Upper lobe of left lung (tissue), 6 donors: ENCODE data around the gene SENP6. TPM values are rescaled to one million over a fixed set of nuclear protein-coding genes. Genes with fewer than 3 reads are reported as not detected.
"Not testable (repeated sequence)": the region's sequence is repeated elsewhere in the genome, so short reads cannot be mapped to it uniquely, and the experiment has no call there.

Source experiments
- ATAC-seq, 2 donors: fragments of 200-7000 bp; cut with Tn5 transposase; one replicate each; pipeline ENCODE4 v1.9.1; 2022; ENCODE audit warnings: mild to moderate bottlenecking in 2 of 2, moderate library complexity in 2 of 2; ENCODE audit not compliant: low FRiP score in 2 of 2
- DNase-seq, 2 donors: peaks; one replicate each; pipeline ENCODE4 v3.0.0-alpha.2; 2019 to 2020
- H3K27ac ChIP-seq, 4 donors: fragments of 200-600 bp; sonication (generic); one replicate each; pipeline ENCODE4 v1.5.1; 2016 to 2019
- H3K27me3 ChIP-seq, 4 donors: fragments of 200-600 bp; sonication (generic); one replicate each; pipeline ENCODE4 v1.5.1; 2017 to 2019
- H3K36me3 ChIP-seq, 4 donors: fragments of 200-600 bp; sonication (generic); one replicate each; pipeline ENCODE4 v1.5.1; 2016 to 2019
- H3K4me1 ChIP-seq, 4 donors: fragments of 200-600 bp; sonication (generic); one replicate each; pipeline ENCODE4 v1.5.1; 2018 to 2019
- H3K4me3 ChIP-seq, 4 donors: fragments of 200-600 bp; sonication (generic); one replicate each; pipeline ENCODE4 v1.5.1; 2017 to 2019; ENCODE audit warnings: mild to moderate bottlenecking in 2 of 4, moderate library complexity in 1 of 4
- H3K9me3 ChIP-seq, 4 donors: fragments of 200-600 bp; sonication (generic); one replicate each; pipeline ENCODE4 v1.5.1; 2018 to 2019
- EP300 ChIP-seq, 4 donors: sonication (generic); formaldehyde crosslinking; IDR thresholded peaks; one replicate each; pipeline ENCODE4 v1.5.1; 2017; ENCODE audit warnings: antibody characterized with exemption in 4 of 4, control low read depth in 2 of 4
- POLR2A ChIP-seq, 4 donors: fragments of 450-650 bp; IDR thresholded peaks; one replicate each; pipeline ENCODE4 v1.5.1; 2016 to 2017; ENCODE audit warnings: antibody characterized with exemption in 4 of 4, mild to moderate bottlenecking in 2 of 4
- POLR2AphosphoS5 ChIP-seq, 2 donors: sonication (generic); formaldehyde crosslinking; IDR thresholded peaks; one replicate each; pipeline ENCODE4 v1.5.1; 2017; ENCODE audit warnings: antibody characterized with exemption in 2 of 2
- WGBS, 2 donors: methylation state at CpG; one replicate each; pipeline ENCODE4 v1.1.5; 2017 to 2018; 5-methylcytosine and 5-hydroxymethylcytosine counted together
- total RNA-seq, 6 donors: library from RNA; depleted of rRNA in 4 of 6; stranded (reverse); fragments of >200 nt in 4 of 6; gene quantifications; one replicate each; pipeline versions ENCODE4 v1.1.0 to v1.2.1, GENCODE V29; 2016 to 2021
- TF ChIP-seq, protein P1 (sequence below), 6 experiments: fragments of 450-650 bp in 4 of 6; fragments of 200-600 bp in 2 of 6; sonication (generic) in 2 of 6; IDR thresholded peaks; one replicate each; pipeline ENCODE4 v1.5.1; 2016 to 2019; ENCODE audit warnings: antibody characterized with exemption in 6 of 6
- donor health status: DM: no; HTN: no; CAD: no; lungs with moderate emphysema.
- donor health status: DM: no; HTN: yes; CAD: no; lungs with severe emphysema.

SENP6 gene
- total RNA-seq, 6 donors from 2014 or later = 56.4 to 199 (median 87.2) TPM

DNA sequence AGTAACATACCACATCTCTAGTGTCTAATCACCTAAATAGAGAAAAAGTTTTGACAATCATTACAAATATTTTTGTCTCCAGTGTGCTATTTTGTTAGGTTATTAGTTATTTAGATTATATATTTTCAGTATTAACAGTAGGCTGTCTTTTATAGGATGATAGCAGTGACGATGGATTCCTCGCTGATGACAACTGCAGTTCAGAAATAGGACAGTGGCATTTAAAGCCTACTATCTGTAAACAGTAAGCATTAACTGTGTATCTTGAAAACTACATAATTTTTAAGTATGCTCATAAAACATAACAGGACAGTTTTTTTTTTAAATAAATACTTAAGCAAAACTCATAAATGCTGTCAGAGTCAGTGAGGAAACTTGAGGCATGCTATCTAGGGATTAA, 109.5 kb downstream of the SENP6 start:
- H3K27me3 ChIP-seq = no peaks in the 10 kb centered on the region
- H3K9me3 ChIP-seq = no peaks in the 10 kb centered on the region
- H3K27ac ChIP-seq = no peak overlapping the region
- peaks cover 15 to 77% (median 33%) of the 10 kb centered on the region in 4 donors for H3K36me3 ChIP-seq
- no peak overlapping the region for H3K4me3 ChIP-seq
- DNase-seq (no peak), ATAC-seq (no peak)
- 95 to 96% methylated on average over 2 of the region's 2 CpGs for WGBS, 2 donors
- no peak for TF ChIP-seq EP300 (IDR thresholded peaks at IDR 0.05)
- TF ChIP-seq, protein P1, sequence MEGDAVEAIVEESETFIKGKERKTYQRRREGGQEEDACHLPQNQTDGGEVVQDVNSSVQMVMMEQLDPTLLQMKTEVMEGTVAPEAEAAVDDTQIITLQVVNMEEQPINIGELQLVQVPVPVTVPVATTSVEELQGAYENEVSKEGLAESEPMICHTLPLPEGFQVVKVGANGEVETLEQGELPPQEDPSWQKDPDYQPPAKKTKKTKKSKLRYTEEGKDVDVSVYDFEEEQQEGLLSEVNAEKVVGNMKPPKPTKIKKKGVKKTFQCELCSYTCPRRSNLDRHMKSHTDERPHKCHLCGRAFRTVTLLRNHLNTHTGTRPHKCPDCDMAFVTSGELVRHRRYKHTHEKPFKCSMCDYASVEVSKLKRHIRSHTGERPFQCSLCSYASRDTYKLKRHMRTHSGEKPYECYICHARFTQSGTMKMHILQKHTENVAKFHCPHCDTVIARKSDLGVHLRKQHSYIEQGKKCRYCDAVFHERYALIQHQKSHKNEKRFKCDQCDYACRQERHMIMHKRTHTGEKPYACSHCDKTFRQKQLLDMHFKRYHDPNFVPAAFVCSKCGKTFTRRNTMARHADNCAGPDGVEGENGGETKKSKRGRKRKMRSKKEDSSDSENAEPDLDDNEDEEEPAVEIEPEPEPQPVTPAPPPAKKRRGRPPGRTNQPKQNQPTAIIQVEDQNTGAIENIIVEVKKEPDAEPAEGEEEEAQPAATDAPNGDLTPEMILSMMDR (IDR thresholded peaks at IDR 0.05) = no peak
- TF ChIP-seq POLR2AphosphoS5 (IDR thresholded peaks at IDR 0.05) = no peak
- no peak for TF ChIP-seq POLR2A (IDR thresholded peaks at IDR 0.05)
- no peaks in the 10 kb centered on the region for H3K4me1 ChIP-seq

DNA sequence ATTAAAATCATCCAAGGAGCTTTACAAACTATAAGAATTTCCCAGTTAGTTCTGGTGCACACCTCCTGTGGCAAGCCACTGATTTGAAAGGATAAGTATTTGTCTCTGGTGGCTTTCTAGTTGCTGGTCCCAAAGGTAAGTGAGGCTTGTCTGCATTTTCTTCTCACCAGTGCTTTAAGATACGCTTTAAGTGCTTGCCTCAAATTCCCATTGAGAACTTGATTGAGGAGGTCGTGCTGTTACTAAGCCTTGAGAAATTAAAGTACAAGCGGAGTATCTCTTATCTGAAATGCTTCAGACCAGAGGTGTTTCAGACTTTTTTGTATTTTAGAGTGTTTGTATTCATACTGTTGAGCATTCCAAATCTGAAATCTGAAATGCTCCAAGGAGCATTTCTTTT, 117.5 kb downstream of the SENP6 start:
- Histone ChIP-seq H3K27me3 (no peaks in the 10 kb centered on the region), H3K9me3 (no peaks in the 10 kb centered on the region), H3K27ac (peak overlapping the region in 1 of 4 donors; percentile 23), H3K36me3 (peaks cover 0 to 28% (median 17%) of the 10 kb centered on the region in 4 donors), H3K4me3 (no peak overlapping the region), H3K4me1 (no peaks in the 10 kb centered on the region)
- 74 to 85% methylated on average over 3 of the region's 3 CpGs for WGBS, 2 donors
- TF ChIP-seq, protein P1 (IDR thresholded peaks at IDR 0.05) = no peak
- TF ChIP-seq EP300 (IDR thresholded peaks at IDR 0.05) = peak in 1 of 4 donors; percentile 18
- no peak for TF ChIP-seq POLR2A (IDR thresholded peaks at IDR 0.05)
- TF ChIP-seq POLR2AphosphoS5 (IDR thresholded peaks at IDR 0.05) = no peak
- DNase-seq = no peak
- ATAC-seq = peak; percentile 17 to 61

DNA sequence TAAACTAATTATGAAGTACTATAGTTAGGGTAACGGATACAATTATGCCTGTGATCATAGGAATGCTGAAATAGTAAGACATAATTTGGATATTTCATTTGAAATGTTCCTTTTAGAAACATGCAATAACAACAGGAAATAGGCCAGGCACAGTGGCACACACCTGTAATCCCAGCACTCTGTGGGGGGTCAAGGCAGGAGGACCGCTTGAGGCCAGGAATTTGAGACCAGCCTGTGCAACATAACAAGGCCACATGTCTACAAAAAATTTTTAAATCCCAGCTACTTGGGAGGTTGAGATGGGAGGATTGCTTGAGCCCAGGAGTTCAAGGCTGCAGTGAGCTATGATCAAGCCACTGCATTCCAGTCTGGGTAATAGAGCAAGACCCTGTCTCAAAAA, 121.7 kb downstream of the SENP6 start:
- Histone ChIP-seq H3K27me3 (no peaks in the 10 kb centered on the region), H3K9me3 (no peaks in the 10 kb centered on the region), H3K4me3 (no peak overlapping the region), H3K36me3 (no peaks in the 10 kb centered on the region), H3K4me1 (no peaks in the 10 kb centered on the region), H3K27ac (no peak overlapping the region)
- no peak for DNase-seq
- TF ChIP-seq EP300 (IDR thresholded peaks at IDR 0.05) (no peak), POLR2AphosphoS5 (IDR thresholded peaks at IDR 0.05) (no peak)
- TF ChIP-seq, protein P1 (IDR thresholded peaks at IDR 0.05) = no peak
- ATAC-seq = no peak
- WGBS, 2 donors = 89 to 95% methylated on average over 2 of the region's 2 CpGs

DNA sequence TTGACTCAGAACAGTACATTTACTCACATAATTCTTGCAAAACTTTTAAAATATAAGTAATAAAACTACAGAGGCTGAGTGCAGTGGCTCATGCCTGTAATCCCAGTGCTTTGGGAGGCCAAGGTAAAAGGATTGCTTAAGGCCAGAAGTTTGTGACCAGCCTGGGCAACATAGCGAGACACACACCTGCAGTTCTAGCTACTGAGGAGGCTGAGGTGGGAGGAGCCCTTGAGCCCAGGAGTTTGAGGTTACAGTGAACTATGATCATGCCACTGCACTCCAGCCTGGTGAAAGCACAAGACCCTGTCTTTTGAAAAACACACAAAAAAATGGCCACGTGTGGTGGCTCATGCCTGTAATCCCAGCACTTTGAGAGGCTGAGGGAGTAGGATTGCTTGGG, 125.5 kb downstream of the SENP6 start:
- Histone ChIP-seq H3K9me3 (no peaks in the 10 kb centered on the region), H3K27me3 (no peaks in the 10 kb centered on the region), H3K36me3 (no peaks in the 10 kb centered on the region), H3K27ac (no peak overlapping the region), H3K4me3 (no peak overlapping the region), H3K4me1 (no peaks in the 10 kb centered on the region)
- DNase-seq (no peak), ATAC-seq (no peak)
- 90 to 96% methylated on average over 2 of the region's 2 CpGs for WGBS, 2 donors
- TF ChIP-seq EP300 (IDR thresholded peaks at IDR 0.05) (no peak), POLR2AphosphoS5 (IDR thresholded peaks at IDR 0.05) (no peak), POLR2A (IDR thresholded peaks at IDR 0.05) (no peak)
- TF ChIP-seq, protein P1 (IDR thresholded peaks at IDR 0.05) = no peak

DNA sequence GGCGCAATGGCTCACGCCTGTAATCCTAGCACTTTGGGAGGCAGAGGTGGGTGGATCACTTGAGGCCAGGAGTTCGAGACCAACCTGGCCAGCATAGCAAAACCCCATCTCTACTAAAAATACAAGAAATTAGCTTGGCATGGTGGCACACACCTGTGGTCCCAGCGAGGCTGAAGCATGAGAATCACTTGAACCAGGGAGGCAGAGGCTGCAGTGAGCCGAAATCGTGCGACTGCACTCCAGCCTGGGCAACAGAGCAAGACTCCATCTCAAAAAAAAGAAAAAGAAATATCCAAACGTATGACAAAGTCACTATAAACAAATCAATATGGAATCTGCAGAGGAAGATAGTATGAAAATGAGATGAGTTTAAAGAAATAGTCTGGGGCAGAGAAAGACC, 129.3 kb downstream of the SENP6 start:
- ATAC-seq, H3K4me1 ChIP-seq, H3K4me3 ChIP-seq, DNase-seq, H3K27ac ChIP-seq, H3K27me3 ChIP-seq, H3K36me3 ChIP-seq, H3K9me3 ChIP-seq: not testable (repeated sequence)
- WGBS, 2 donors = 88 to 94% methylated on average over 8 of the region's 8 CpGs
